Thymus (tissue), 11 donors: ENCODE data around the gene MARCHF6. TPM values are rescaled to one million over a fixed set of nuclear protein-coding genes. Genes with fewer than 3 reads are reported as not detected.

Experiments used
- DNase-seq, 9 donors: peaks; one replicate each; pipeline ENCODE4 v3.0.0-alpha.2; 2013; ENCODE audit warnings: low spot score in 9 of 9, low read depth in 6 of 9, missing footprints in 1 of 9
- H3K27ac ChIP-seq, 2 donors: one replicate each; pipeline ENCODE4 v1.5.1; 2013; ENCODE audit warnings: control low read depth in 1 of 2, low read depth in 1 of 2, low read length in 1 of 2, mild to moderate bottlenecking in 1 of 2, moderate library complexity in 1 of 2
- H3K27me3 ChIP-seq, 2 donors: one replicate each; pipeline ENCODE4 v1.5.1; 2013; ENCODE audit warnings: low read length in 1 of 2; ENCODE audit not compliant: control insufficient read depth in 2 of 2, insufficient read depth in 1 of 2
- H3K36me3 ChIP-seq, 2 donors: one replicate each; pipeline ENCODE4 v1.5.1; 2013; ENCODE audit warnings: low read length in 1 of 2, mild to moderate bottlenecking in 1 of 2, moderate library complexity in 1 of 2; ENCODE audit not compliant: control insufficient read depth in 2 of 2, insufficient read depth in 2 of 2
- H3K4me1 ChIP-seq, 2 donors: one replicate each; pipeline ENCODE4 v1.5.1; 2013; ENCODE audit warnings: low read length in 2 of 2; ENCODE audit not compliant: control insufficient read depth in 2 of 2, insufficient read depth in 2 of 2
- H3K4me3 ChIP-seq, 2 donors: one replicate each; pipeline ENCODE4 v1.5.1; 2013; ENCODE audit warnings: low read length in 2 of 2, control low read depth in 1 of 2, mild to moderate bottlenecking in 1 of 2
- H3K9me3 ChIP-seq, 2 donors: one replicate each; pipeline ENCODE4 v1.5.1; 2013; ENCODE audit warnings: low read length in 1 of 2, mild to moderate bottlenecking in 1 of 2; ENCODE audit not compliant: control insufficient read depth in 2 of 2, insufficient read depth in 1 of 2
- WGBS: extraction: QIAGEN DNeasy Blood & Tissue Kit; methylation state at CpG from one replicate; pipeline ENCODE4 v1.1.7; 2013; 5-methylcytosine and 5-hydroxymethylcytosine counted together
- polyA plus RNA-seq: library from polyadenylated mRNA; stranded (reverse); fragments of 200-250 nt; gene quantifications from one replicate; pipeline ENCODE4 v1.2.3, GENCODE V29; 2013
- total RNA-seq: library from RNA; stranded (reverse); fragments of 120-200 nt; gene quantifications from one replicate; pipeline ENCODE4 v1.2.4, GENCODE V29; 2013
- donor health status: healthy.

MARCHF6 gene
- total and polyA plus RNA-seq, 2 donors, result 43.7 to 196 TPM

GRCh38 chr5:10321882-10322281 lies 31.6 kb upstream of the MARCHF6 start:
- Histone ChIP-seq H3K27ac (no peak overlapping the region), H3K36me3 (no peaks in the 10 kb centered on the region), H3K27me3 (no peaks in the 10 kb centered on the region), H3K4me1 (no peaks in the 10 kb centered on the region), H3K4me3 (no peak overlapping the region), H3K9me3 (no peaks in the 10 kb centered on the region)
- DNase-seq, result no peak
- 92% methylated on average over 9 of the region's 9 CpGs for WGBS

GRCh38 chr5:10323588-10324488 lies 29.7 kb upstream of the MARCHF6 start:
- no peaks in the 10 kb centered on the region for H3K36me3 ChIP-seq
- no peak overlapping the region for H3K4me3 ChIP-seq
- no peaks in the 10 kb centered on the region for H3K27me3 ChIP-seq
- H3K9me3 ChIP-seq, result no peaks in the 10 kb centered on the region
- H3K27ac ChIP-seq, result no peak overlapping the region
- DNase-seq, result no peak
- no peaks in the 10 kb centered on the region for H3K4me1 ChIP-seq
- 86% methylated on average over 6 of the region's 6 CpGs for WGBS

GRCh38 chr5:10324518-10325370 lies 28.8 kb upstream of the MARCHF6 start:
- H3K27me3 ChIP-seq, result no peaks in the 10 kb centered on the region
- H3K36me3 ChIP-seq, result no peaks in the 10 kb centered on the region
- H3K27ac ChIP-seq, result no peak overlapping the region
- H3K4me1 ChIP-seq, result no peaks in the 10 kb centered on the region
- no peaks in the 10 kb centered on the region for H3K9me3 ChIP-seq
- 84% methylated on average over 6 of the region's 6 CpGs for WGBS
- no peak overlapping the region for H3K4me3 ChIP-seq
- no peak for DNase-seq

- no peak for DNase-seq
- Histone ChIP-seq H3K27me3 (peaks cover 13 to 32% of the 10 kb centered on the region in 2 donors), H3K4me1 (peaks cover 0 to 4% of the 10 kb centered on the region in 2 donors), H3K36me3 (no peaks in the 10 kb centered on the region), H3K9me3 (no peaks in the 10 kb centered on the region), H3K27ac (no peak overlapping the region), H3K4me3 (no peak overlapping the region)
- WGBS, result 95% methylated on average over 5 of the region's 5 CpGs
Measured at GRCh38 chr5:10328323-10328722, 25.2 kb upstream of the MARCHF6 start.

GRCh38 chr5:10329446-10329819 lies 24.1 kb upstream of the MARCHF6 start:
- H3K4me1 ChIP-seq, result peaks cover 0 to 12% of the 10 kb centered on the region in 2 donors

GRCh38 chr5:10329820-10330481 lies 23.5 kb upstream of the MARCHF6 start:
- Histone ChIP-seq H3K9me3 (no peaks in the 10 kb centered on the region), H3K36me3 (no peaks in the 10 kb centered on the region), H3K4me1 (peaks cover 0 to 12% of the 10 kb centered on the region in 2 donors), H3K27ac (no peak overlapping the region), H3K4me3 (no peak overlapping the region), H3K27me3 (peaks cover 21 to 48% of the 10 kb centered on the region in 2 donors)
- WGBS, result 95% methylated on average over 7 of the region's 7 CpGs
- no peak for DNase-seq

More at GRCh38 chr5:10329446-10329819, 24.1 kb upstream of the MARCHF6 start:
- peaks cover 19 to 43% of the 10 kb centered on the region in 2 donors for H3K27me3 ChIP-seq
- no peaks in the 10 kb centered on the region for H3K36me3 ChIP-seq
- DNase-seq, result no peak
- 97% methylated on average over 2 of the region's 2 CpGs for WGBS
- H3K4me3 ChIP-seq, result no peak overlapping the region
- no peak overlapping the region for H3K27ac ChIP-seq
- H3K9me3 ChIP-seq, result no peaks in the 10 kb centered on the region

GRCh38 chr5:10330511-10331230 lies 22.8 kb upstream of the MARCHF6 start:
- Histone ChIP-seq H3K9me3 (no peaks in the 10 kb centered on the region), H3K27ac (no peak overlapping the region), H3K36me3 (no peaks in the 10 kb centered on the region), H3K4me1 (peaks cover 0 to 12% of the 10 kb centered on the region in 2 donors), H3K4me3 (no peak overlapping the region), H3K27me3 (peaks cover 27 to 52% of the 10 kb centered on the region in 2 donors)
- DNase-seq, result no peak
- 96% methylated on average over 10 of the region's 10 CpGs for WGBS

GRCh38 chr5:10331341-10331796 lies 22.1 kb upstream of the MARCHF6 start:
- Histone ChIP-seq H3K27me3 (peaks cover 27 to 52% of the 10 kb centered on the region in 2 donors), H3K36me3 (no peaks in the 10 kb centered on the region), H3K4me3 (no peak overlapping the region), H3K27ac (no peak overlapping the region), H3K9me3 (no peaks in the 10 kb centered on the region), H3K4me1 (peaks cover 0 to 12% of the 10 kb centered on the region in 2 donors)
- no peak for DNase-seq
- 87% methylated on average over 7 of the region's 7 CpGs for WGBS
